HG03520 (cell line): Measurements from ENCODE around the gene PLXNA1.

Experiments used
- ATAC-seq: cut with Tn5 transposase; IDR thresholded peaks from one replicate; pipeline ENCODE4 v1.9.1; 2021; ENCODE audit warnings: mild to moderate bottlenecking, moderate library complexity; ENCODE audit not compliant: unreplicated experiment

The PLXNA1 gene

GRCh38 chr3:126952983-126953660 lies 29.8 kb upstream of the PLXNA1 start:
- no peak for ATAC-seq

- peak; percentile 52 for ATAC-seq
Measured at GRCh38 chr3:126954141-126954842, 28.6 kb upstream of the PLXNA1 start.

- peak; percentile 71 for ATAC-seq
Measured at GRCh38 chr3:126955004-126955790, 27.7 kb upstream of the PLXNA1 start.

GRCh38 chr3:126956361-126956760 lies 26.6 kb upstream of the PLXNA1 start:
- ATAC-seq: no peak

GRCh38 chr3:126956866-126957650 lies 25.9 kb upstream of the PLXNA1 start:
- ATAC-seq: no peak

- no peak for ATAC-seq
Measured at GRCh38 chr3:126957776-126958637, 24.9 kb upstream of the PLXNA1 start.

GRCh38 chr3:126958638-126959085 lies 24.3 kb upstream of the PLXNA1 start:
- ATAC-seq: no peak

- ATAC-seq: no peak
Measured at GRCh38 chr3:126959136-126959920, 23.6 kb upstream of the PLXNA1 start.

- no peak for ATAC-seq
Measured at GRCh38 chr3:126959921-126960603, 22.9 kb upstream of the PLXNA1 start.

GRCh38 chr3:126960604-126960995 lies 22.3 kb upstream of the PLXNA1 start:
- no peak for ATAC-seq

GRCh38 chr3:126961191-126961790 lies 21.6 kb upstream of the PLXNA1 start:
- ATAC-seq: no peak

- no peak for ATAC-seq
Measured at GRCh38 chr3:126961791-126962461, 21.0 kb upstream of the PLXNA1 start.

GRCh38 chr3:126962756-126963155 lies 20.2 kb upstream of the PLXNA1 start:
- ATAC-seq: no peak

- ATAC-seq: no peak
Measured at GRCh38 chr3:126963261-126964190, 19.4 kb upstream of the PLXNA1 start.

- no peak for ATAC-seq
Measured at GRCh38 chr3:126964261-126964660, 18.7 kb upstream of the PLXNA1 start.

GRCh38 chr3:126964950-126965349 lies 18.0 kb upstream of the PLXNA1 start:
- no peak for ATAC-seq
